ENCODE results near the gene NNT.

DNA sequence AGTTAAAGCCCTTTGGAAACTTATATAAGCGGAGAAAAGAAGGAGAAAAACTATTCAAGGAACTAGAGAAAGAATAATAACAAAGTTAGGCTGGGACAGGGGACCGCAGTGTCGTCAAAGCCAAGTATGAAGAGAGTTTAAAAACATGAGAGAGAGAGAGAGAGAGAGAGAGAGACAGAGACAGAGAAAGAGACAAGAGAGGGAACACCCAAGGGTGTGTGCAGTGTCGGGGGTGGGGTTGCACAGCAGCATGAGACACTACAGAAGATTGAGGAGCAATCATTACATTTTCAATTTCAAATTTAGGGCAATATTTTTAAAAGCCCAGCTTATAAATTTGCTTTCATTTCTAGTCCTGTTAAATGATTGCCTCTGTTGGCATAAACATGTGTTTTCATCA, 74.3 kb downstream of the NNT start:
- TF ChIP-seq, protein P1, sequence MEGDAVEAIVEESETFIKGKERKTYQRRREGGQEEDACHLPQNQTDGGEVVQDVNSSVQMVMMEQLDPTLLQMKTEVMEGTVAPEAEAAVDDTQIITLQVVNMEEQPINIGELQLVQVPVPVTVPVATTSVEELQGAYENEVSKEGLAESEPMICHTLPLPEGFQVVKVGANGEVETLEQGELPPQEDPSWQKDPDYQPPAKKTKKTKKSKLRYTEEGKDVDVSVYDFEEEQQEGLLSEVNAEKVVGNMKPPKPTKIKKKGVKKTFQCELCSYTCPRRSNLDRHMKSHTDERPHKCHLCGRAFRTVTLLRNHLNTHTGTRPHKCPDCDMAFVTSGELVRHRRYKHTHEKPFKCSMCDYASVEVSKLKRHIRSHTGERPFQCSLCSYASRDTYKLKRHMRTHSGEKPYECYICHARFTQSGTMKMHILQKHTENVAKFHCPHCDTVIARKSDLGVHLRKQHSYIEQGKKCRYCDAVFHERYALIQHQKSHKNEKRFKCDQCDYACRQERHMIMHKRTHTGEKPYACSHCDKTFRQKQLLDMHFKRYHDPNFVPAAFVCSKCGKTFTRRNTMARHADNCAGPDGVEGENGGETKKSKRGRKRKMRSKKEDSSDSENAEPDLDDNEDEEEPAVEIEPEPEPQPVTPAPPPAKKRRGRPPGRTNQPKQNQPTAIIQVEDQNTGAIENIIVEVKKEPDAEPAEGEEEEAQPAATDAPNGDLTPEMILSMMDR (IDR thresholded peaks at IDR 0.05), result no peak
- TF ChIP-seq EZH2 (IDR thresholded peaks at IDR 0.05) (no peak), EZH2phosphoT487 (IDR thresholded peaks at IDR 0.05) (no peak)

All from neural progenitor cell (in vitro differentiated cells).